ENCODE data around the gene NHEJ1. TPM values are rescaled to one million over a fixed set of nuclear protein-coding genes. Genes with fewer than 3 reads are reported as not detected.
"Not testable (repeated sequence)": the region's sequence is repeated elsewhere in the genome, so short reads cannot be mapped to it uniquely, and the experiment has no call there.

NHEJ1 gene
- total RNA-seq, 2 experiments from 2014 or later, result 12.7 to 14.3 TPM

DNA sequence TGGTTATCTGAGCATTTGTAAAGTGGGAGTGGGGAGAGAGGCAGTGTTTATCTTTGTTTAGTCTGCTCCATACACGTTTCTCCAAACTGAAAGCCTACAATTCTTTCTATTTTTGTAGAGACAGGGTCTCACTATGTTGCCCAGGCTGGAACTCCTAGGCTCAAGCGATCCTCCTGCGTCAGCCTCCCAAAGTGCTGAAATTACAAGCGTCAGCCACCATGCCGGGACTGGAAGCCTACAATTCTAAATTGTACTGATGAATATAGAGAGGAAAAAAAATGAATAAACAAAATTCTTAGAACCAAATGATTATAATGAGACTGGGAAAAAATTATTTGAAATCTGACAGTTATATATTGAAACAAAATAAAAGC lies 44.5 kb upstream of the NHEJ1 start:
- H3K9me3 ChIP-seq (ENCODE audit: low read length), result peaks cover 8% of the 10 kb centered on the region; the same call in 1 of the 2 replicates
- no peaks in the 10 kb centered on the region for H3K9me2 ChIP-seq (ENCODE audit: insufficient read depth, low read length)
- intact Hi-C loops (cut with micrococcal nuclease; ENCODE audit: unreplicated experiment), result no loop called here
- TF ChIP-seq, protein P1, sequence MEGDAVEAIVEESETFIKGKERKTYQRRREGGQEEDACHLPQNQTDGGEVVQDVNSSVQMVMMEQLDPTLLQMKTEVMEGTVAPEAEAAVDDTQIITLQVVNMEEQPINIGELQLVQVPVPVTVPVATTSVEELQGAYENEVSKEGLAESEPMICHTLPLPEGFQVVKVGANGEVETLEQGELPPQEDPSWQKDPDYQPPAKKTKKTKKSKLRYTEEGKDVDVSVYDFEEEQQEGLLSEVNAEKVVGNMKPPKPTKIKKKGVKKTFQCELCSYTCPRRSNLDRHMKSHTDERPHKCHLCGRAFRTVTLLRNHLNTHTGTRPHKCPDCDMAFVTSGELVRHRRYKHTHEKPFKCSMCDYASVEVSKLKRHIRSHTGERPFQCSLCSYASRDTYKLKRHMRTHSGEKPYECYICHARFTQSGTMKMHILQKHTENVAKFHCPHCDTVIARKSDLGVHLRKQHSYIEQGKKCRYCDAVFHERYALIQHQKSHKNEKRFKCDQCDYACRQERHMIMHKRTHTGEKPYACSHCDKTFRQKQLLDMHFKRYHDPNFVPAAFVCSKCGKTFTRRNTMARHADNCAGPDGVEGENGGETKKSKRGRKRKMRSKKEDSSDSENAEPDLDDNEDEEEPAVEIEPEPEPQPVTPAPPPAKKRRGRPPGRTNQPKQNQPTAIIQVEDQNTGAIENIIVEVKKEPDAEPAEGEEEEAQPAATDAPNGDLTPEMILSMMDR (conservative IDR thresholded peaks at IDR 0.05; ENCODE audit: low read length), result no peak
- TF ChIP-seq EZH2phosphoT487 (IDR thresholded peaks at IDR 0.05; ENCODE audit: borderline replicate concordance, low read depth, low read length), result no peak
- POLR2A ChIA-PET, result interaction anchor here (1.7 kb wide), 1 partner anchor 26 kb away, joined by 7 read pairs; no protein-coding TSS in a partner anchor
- peaks cover 17% of the 10 kb centered on the region for H3K4me1 ChIP-seq (ENCODE audit: insufficient read depth, low read length, poor library complexity, severe bottlenecking)
- H2AFZ ChIP-seq (ENCODE audit: low read length), result no peak overlapping the region
- no peak overlapping the region for H3K4me3 ChIP-seq (ENCODE audit: low read depth, low read length, poor library complexity, severe bottlenecking)
- no peak overlapping the region for H3K4me2 ChIP-seq (ENCODE audit: low read length)
- no peak for DNase-seq (ENCODE audit: low spot score)
- peaks cover 4% of the 10 kb centered on the region; the same call in 1 of the 2 replicates for H3K79me2 ChIP-seq (ENCODE audit: insufficient read depth, low read depth, low read length)
- CTCF ChIA-PET (ENCODE audit: unreplicated experiment), result interaction anchor here (1.4 kb wide), 1 partner anchor 90 kb away, joined by 4 read pairs; no protein-coding TSS in a partner anchor
- no peaks in the 10 kb centered on the region for H4K20me1 ChIP-seq (ENCODE audit: insufficient read depth, low read length)
- no peak overlapping the region for H3K27ac ChIP-seq (ENCODE audit: low read depth, low read length, poor library complexity, severe bottlenecking)
- no TSS peak for BruUV-seq (replicated peaks)
- H3K36me3 ChIP-seq (ENCODE audit: insufficient read depth, low read length), result peaks cover 26% of the 10 kb centered on the region

DNA sequence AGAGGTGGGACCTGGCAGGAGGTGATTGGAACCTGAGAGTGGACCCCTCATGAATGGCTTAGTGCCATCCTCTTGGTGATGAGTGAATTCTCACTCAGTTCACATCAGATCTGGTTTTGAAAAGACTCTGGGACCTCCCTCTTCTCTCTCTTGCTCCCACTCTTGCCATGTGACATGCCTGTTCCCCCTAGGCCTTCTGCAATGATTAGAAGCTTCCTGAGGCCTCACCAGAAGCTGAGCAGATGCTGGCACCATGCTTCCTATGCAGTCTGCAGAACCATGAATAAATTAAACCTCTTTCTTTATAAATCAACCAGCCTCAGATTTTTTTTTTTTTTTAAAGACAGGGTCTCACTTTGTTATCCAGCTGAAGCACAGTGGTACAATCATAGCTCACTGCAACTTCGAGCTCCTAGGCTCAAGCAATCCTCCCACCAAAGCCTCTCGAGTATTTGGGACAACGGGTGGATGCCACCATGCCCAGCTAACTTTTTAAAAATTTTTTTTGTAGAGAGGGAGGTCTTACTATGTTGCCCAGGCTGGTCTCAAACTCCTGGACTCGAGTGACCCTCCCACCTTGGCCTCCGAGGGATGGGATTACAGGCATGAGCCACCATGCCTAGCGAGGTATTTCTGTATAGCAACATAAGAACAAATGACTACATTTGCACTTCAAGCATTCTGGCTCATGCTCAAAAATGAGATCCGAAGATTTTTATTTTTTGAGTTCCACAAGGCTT lies 44.0 kb upstream of the NHEJ1 start:
- DNase-seq (ENCODE audit: low spot score), result no peak
- no peak overlapping the region for H3K27ac ChIP-seq (ENCODE audit: low read depth, low read length, poor library complexity, severe bottlenecking)
- intact Hi-C loops (cut with micrococcal nuclease; ENCODE audit: unreplicated experiment), result no loop called here

DNA sequence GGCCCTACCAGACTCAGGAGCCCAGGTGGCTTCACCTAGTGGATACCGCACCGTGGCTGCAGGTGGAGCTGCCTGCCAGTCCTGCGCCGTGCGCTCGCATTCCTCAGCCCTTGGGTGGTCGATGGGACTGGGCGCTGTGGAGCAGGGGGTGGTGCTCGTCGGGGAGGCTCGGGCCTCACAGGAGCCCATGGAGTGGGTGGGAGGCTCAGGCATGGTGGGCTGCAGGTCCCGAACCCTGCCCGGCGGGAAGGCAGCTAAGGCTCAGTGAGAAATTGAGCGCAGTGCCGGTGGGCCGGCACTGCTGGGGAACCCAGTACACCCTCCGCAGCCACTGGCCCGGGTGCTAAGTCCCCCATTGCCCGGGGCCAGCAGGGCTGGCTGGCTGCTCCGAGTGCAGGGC lies 40.7 kb upstream of the NHEJ1 start:
- H3K9me3 ChIP-seq (ENCODE audit: low read length); H3K4me1 ChIP-seq (ENCODE audit: insufficient read depth, low read length, poor library complexity, severe bottlenecking); H2AFZ ChIP-seq (ENCODE audit: low read length); H3K36me3 ChIP-seq (ENCODE audit: insufficient read depth, low read length); CTCF ChIA-PET (ENCODE audit: unreplicated experiment); H3K4me2 ChIP-seq (ENCODE audit: low read length); H3K9me2 ChIP-seq (ENCODE audit: insufficient read depth, low read length); DNase-seq (ENCODE audit: low spot score); H3K79me2 ChIP-seq (ENCODE audit: insufficient read depth, low read depth, low read length); intact Hi-C loops (cut with micrococcal nuclease; ENCODE audit: unreplicated experiment); BruUV-seq (replicated peaks); H3K27ac ChIP-seq (ENCODE audit: low read depth, low read length, poor library complexity, severe bottlenecking); H4K20me1 ChIP-seq (ENCODE audit: insufficient read depth, low read length); H3K4me3 ChIP-seq (ENCODE audit: low read depth, low read length, poor library complexity, severe bottlenecking): not testable (repeated sequence)
- POLR2A ChIA-PET, result interaction anchor here (1.6 kb wide), 1 partner anchor 16 kb away, joined by 4 read pairs; no protein-coding TSS in a partner anchor

More for the DNA sequence above, 44.0 kb upstream of the NHEJ1 start:
- Histone ChIP-seq H4K20me1 (ENCODE audit: insufficient read depth, low read length) (no peaks in the 10 kb centered on the region), H3K36me3 (ENCODE audit: insufficient read depth, low read length) (peaks cover 20% of the 10 kb centered on the region), H3K9me3 (ENCODE audit: low read length) (peaks cover 8% of the 10 kb centered on the region; the same call in 1 of the 2 replicates), H3K9me2 (ENCODE audit: insufficient read depth, low read length) (no peaks in the 10 kb centered on the region), H3K4me1 (ENCODE audit: insufficient read depth, low read length, poor library complexity, severe bottlenecking) (peaks cover 17% of the 10 kb centered on the region), H2AFZ (ENCODE audit: low read length) (no peak overlapping the region), H3K79me2 (ENCODE audit: insufficient read depth, low read depth, low read length) (peaks cover 4% of the 10 kb centered on the region; the same call in 1 of the 2 replicates), H3K4me2 (ENCODE audit: low read length) (no peak overlapping the region), H3K4me3 (ENCODE audit: low read depth, low read length, poor library complexity, severe bottlenecking) (no peak overlapping the region)
- no TSS peak for BruUV-seq (replicated peaks)
- ChIA-PET POLR2A (interaction anchor here (0.5 to 1.3 kb wide), 4 partner anchors 22 to 974 kb away, joined by 3 to 8 read pairs (median 6); no protein-coding TSS in a partner anchor), CTCF (ENCODE audit: unreplicated experiment) (no interaction called here)
- no peak for TF ChIP-seq EZH2phosphoT487 (IDR thresholded peaks at IDR 0.05; ENCODE audit: borderline replicate concordance, low read depth, low read length)
- TF ChIP-seq, protein P1 (conservative IDR thresholded peaks at IDR 0.05; ENCODE audit: low read length), result no peak

DNA sequence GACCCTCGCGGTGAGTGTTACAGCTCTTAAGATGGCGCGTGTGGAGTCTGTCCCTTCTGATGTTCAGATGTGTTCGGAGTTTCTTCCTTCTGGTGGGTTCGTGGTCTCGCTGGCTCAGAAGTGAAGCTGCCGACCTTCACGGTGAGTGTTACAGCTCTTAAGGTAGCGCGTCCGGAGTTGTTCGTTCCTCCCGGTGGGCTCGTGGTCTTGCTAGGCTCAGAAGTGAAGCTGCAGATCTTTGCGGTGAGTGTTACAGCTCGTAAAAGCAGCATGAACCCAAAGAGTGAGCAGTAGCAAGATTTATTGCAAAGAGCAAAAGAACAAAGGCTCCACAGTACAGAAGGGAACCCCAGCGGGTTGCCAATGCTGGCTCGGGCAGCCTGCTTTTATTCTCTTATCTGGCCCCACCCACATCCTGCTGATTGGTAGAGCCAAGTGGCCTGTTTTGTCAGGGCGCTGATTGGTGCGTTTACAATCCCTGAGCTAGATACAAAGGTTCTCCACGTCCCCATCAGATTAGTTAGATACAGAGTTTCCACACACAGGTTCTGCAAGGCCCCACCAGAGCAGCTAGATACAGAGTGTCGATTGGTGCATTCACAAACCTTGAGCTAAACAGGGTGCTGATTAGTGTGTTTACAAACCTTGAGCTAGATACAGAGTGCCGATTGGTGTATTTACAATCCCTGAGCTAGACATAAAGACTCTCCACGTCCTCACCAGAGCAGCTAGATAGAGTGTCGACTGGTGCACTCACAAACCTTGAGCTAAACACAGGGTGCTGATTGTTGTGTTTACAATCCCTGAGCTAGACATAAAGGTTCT lies 40.1 kb upstream of the NHEJ1 start:
- CTCF ChIA-PET (ENCODE audit: unreplicated experiment), result interaction anchor here (0.6 kb wide), 1 partner anchor 19 kb away, joined by 3 read pairs; no protein-coding TSS in a partner anchor
- BruUV-seq (replicated peaks); H3K4me3 ChIP-seq (ENCODE audit: low read depth, low read length, poor library complexity, severe bottlenecking); DNase-seq (ENCODE audit: low spot score); H3K79me2 ChIP-seq (ENCODE audit: insufficient read depth, low read depth, low read length); intact Hi-C loops (cut with micrococcal nuclease; ENCODE audit: unreplicated experiment); H4K20me1 ChIP-seq (ENCODE audit: insufficient read depth, low read length); H2AFZ ChIP-seq (ENCODE audit: low read length); H3K4me2 ChIP-seq (ENCODE audit: low read length); H3K4me1 ChIP-seq (ENCODE audit: insufficient read depth, low read length, poor library complexity, severe bottlenecking); H3K36me3 ChIP-seq (ENCODE audit: insufficient read depth, low read length); H3K27ac ChIP-seq (ENCODE audit: low read depth, low read length, poor library complexity, severe bottlenecking); H3K9me3 ChIP-seq (ENCODE audit: low read length); H3K9me2 ChIP-seq (ENCODE audit: insufficient read depth, low read length): not testable (repeated sequence)
- POLR2A ChIA-PET, result interaction anchor here (0.9 to 1.6 kb wide), 3 partner anchors 9 to 24 kb away, joined by 4 to 5 read pairs (median 4); partner anchors contain the start of gene CNPPD1
